ENCODE results near the gene MORC2.

DNA sequence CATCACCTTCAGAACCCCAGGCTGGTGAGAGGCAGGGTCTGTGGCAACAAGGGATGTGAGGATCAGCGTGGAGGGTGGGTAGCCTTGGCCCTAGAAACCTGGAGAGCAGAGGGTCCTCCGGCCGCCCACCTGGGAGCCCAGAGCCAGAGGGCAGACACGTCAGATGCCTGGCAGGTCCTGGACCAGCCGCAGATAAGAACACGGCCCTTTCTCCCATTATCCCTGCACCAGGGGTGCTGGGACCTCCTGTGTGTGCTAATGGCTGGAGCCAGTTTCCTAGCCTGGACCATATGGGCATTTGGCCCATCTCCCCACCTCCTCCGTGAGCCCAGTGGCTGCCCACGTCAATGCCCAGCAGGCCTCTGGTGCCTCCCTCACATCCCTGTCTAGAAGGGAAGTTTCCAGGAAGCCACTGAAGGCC, 88.4 kb downstream of the MORC2 start:
- TF ChIP-seq, protein P1, sequence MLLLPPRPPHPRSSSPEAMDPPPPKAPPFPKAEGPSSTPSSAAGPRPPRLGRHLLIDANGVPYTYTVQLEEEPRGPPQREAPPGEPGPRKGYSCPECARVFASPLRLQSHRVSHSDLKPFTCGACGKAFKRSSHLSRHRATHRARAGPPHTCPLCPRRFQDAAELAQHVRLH (tag by site-specific recombination; IDR thresholded peaks at IDR 0.05), result no peak
- TF ChIP-seq KLF7 (tag by site-specific recombination; IDR thresholded peaks at IDR 0.05; ENCODE audit: borderline replicate concordance) (no peak), ZBTB1 (tag by site-specific recombination; IDR thresholded peaks at IDR 0.05) (no peak)
